ENCODE measurements around the gene PTPRK. TPM values are rescaled to one million over a fixed set of nuclear protein-coding genes. Genes with fewer than 3 reads are reported as not detected.

Gene PTPRK
- total and polyA plus RNA-seq, 2 of the 13 experiments (the other 11 are each of a cell fraction or from before 2014, with no cell fraction given) = 43.6 to 98.3 TPM

DNA sequence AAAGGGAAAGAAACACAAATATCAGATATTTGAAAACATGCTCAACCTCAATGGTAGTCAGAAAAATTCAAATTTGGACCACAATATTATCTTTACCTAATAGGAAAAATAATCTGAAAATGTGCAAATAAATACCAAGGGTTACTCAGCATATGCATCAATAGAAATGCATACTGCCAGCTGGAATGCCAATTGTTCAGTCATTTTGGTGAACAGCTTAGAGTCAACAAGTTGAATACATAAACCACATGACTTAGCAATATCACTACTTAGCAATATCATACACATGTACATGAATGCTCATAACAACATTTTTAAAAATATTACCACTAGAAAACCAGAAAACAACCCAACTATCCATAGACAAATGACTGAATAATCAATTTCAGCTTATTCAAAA lies 212.7 kb downstream of the PTPRK start:
- peaks cover 9% of the 10 kb centered on the region for H4K20me1 ChIP-seq (ENCODE audit: insufficient read depth, low read length)
- no peaks in the 10 kb centered on the region for H3K27me3 ChIP-seq (ENCODE audit: control insufficient read depth in 1 of 2, insufficient read depth in 2 of 2, low read length in 2 of 2)
- H3K79me2 ChIP-seq (ENCODE audit: insufficient read depth, low read length) = peaks cover 22% of the 10 kb centered on the region
- H3K9ac ChIP-seq (ENCODE audit: insufficient read depth, low read depth, low read length) = no peak overlapping the region
- no peaks in the 10 kb centered on the region for H3K4me1 ChIP-seq (ENCODE audit: insufficient read depth, low read length)
- no peak overlapping the region for H3K4me2 ChIP-seq (ENCODE audit: low read depth, low read length)
- H3K36me3 ChIP-seq (replicated peaks in 1 of 2; ENCODE audit: control insufficient read depth in 1 of 2, insufficient read depth in 2 of 2, low read length in 2 of 2) = peaks cover 4 to 6% of the 10 kb centered on the region in 2 experiments; a peak in 4 of 5 replicates
- ATAC-seq = no peak
- no peak overlapping the region for H3K4me3 ChIP-seq (replicated peaks in 1 of 3; ENCODE audit: insufficient read depth in 1 of 3, low read depth in 2 of 3, low read length in 3 of 3)
- no peaks in the 10 kb centered on the region for H3K9me3 ChIP-seq (ENCODE audit: low read length)
- in situ Hi-C loops (cut with HindIII; ENCODE audit: extremely low pct_ligation_motif_present, low pct_unique_long_range_greater_than_20kb) = no loop called here
- no peak overlapping the region for H3K27ac ChIP-seq (ENCODE audit: extremely low read length, insufficient read depth, low read length)
- TF ChIP-seq, protein P1, sequence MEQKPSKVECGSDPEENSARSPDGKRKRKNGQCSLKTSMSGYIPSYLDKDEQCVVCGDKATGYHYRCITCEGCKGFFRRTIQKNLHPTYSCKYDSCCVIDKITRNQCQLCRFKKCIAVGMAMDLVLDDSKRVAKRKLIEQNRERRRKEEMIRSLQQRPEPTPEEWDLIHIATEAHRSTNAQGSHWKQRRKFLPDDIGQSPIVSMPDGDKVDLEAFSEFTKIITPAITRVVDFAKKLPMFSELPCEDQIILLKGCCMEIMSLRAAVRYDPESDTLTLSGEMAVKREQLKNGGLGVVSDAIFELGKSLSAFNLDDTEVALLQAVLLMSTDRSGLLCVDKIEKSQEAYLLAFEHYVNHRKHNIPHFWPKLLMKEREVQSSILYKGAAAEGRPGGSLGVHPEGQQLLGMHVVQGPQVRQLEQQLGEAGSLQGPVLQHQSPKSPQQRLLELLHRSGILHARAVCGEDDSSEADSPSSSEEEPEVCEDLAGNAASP (CRISPR knock-in tag; IDR thresholded peaks at IDR 0.05; ENCODE audit: borderline replicate concordance) = no peak
- TF ChIP-seq TEAD2 (CRISPR knock-in tag; IDR thresholded peaks at IDR 0.05) (no peak), SCMH1 (CRISPR knock-in tag; IDR thresholded peaks at IDR 0.05; ENCODE audit: borderline replicate concordance) (no peak), MAFF (IDR thresholded peaks at IDR 0.05; ENCODE audit: low read depth, low read length) (0 out of 2 replicates have a peak, but pooled peaks have one; percentile 19), MAFK (conservative IDR thresholded peaks at IDR 0.05 in 1 of 2, IDR thresholded peaks at IDR 0.05 in 1 of 2; ENCODE audit: low read length in 2 of 2) (0 out of 4 replicates have a peak, but pooled peaks have one; percentile 7 to 10), HOXA5 (CRISPR knock-in tag; IDR thresholded peaks at IDR 0.05) (no peak), ZNF782 (CRISPR knock-in tag; IDR thresholded peaks at IDR 0.05; ENCODE audit: borderline replicate concordance) (no peak), SRSF9 (IDR thresholded peaks at IDR 0.05; ENCODE audit: borderline replicate concordance, insufficient read depth, low read depth, low read length, poor library complexity, severe bottlenecking) (no peak)
- TF ChIP-seq, protein P2, sequence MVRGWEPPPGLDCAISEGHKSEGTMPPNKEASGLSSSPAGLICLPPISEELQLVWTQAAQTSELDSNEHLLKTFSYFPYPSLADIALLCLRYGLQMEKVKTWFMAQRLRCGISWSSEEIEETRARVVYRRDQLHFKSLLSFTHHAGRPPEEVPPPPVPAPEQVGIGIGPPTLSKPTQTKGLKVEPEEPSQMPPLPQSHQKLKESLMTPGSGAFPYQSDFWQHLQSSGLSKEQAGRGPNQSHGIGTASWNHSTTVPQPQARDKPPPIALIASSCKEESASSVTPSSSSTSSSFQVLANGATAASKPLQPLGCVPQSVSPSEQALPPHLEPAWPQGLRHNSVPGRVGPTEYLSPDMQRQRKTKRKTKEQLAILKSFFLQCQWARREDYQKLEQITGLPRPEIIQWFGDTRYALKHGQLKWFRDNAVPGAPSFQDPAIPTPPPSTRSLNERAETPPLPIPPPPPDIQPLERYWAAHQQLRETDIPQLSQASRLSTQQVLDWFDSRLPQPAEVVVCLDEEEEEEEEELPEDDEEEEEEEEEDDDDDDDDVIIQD (CRISPR knock-in tag; IDR thresholded peaks at IDR 0.05; ENCODE audit: low read depth) = no peak
- TF ChIP-seq, protein P3, sequence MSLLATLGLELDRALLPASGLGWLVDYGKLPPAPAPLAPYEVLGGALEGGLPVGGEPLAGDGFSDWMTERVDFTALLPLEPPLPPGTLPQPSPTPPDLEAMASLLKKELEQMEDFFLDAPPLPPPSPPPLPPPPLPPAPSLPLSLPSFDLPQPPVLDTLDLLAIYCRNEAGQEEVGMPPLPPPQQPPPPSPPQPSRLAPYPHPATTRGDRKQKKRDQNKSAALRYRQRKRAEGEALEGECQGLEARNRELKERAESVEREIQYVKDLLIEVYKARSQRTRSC (CRISPR knock-in tag; IDR thresholded peaks at IDR 0.05; ENCODE audit: low read depth) = no peak
- TF ChIP-seq, protein P4, sequence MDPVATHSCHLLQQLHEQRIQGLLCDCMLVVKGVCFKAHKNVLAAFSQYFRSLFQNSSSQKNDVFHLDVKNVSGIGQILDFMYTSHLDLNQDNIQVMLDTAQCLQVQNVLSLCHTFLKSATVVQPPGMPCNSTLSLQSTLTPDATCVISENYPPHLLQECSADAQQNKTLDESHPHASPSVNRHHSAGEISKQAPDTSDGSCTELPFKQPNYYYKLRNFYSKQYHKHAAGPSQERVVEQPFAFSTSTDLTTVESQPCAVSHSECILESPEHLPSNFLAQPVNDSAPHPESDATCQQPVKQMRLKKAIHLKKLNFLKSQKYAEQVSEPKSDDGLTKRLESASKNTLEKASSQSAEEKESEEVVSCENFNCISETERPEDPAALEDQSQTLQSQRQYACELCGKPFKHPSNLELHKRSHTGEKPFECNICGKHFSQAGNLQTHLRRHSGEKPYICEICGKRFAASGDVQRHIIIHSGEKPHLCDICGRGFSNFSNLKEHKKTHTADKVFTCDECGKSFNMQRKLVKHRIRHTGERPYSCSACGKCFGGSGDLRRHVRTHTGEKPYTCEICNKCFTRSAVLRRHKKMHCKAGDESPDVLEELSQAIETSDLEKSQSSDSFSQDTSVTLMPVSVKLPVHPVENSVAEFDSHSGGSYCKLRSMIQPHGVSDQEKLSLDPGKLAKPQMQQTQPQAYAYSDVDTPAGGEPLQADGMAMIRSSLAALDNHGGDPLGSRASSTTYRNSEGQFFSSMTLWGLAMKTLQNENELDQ (CRISPR knock-in tag; IDR thresholded peaks at IDR 0.05; ENCODE audit: borderline replicate concordance) = no peak
- H2AFZ ChIP-seq (ENCODE audit: low read length) = no peak overlapping the region
- intact Hi-C loops (cut with micrococcal nuclease; ENCODE audit: unreplicated experiment) = no loop called here
- DNase-seq (ENCODE audit: low spot score) = no peak
- POLR2A ChIA-PET = no interaction called here
- no peak for FAIRE-seq
- CTCF ChIA-PET (ENCODE audit: low intra/inter-chr PET ratio, low total read pairs) = no interaction called here
- BruUV-seq (replicated peaks) = no TSS peak

All from HepG2 (cell line).